Measurements from ENCODE around the gene POLD1.

The POLD1 gene

DNA sequence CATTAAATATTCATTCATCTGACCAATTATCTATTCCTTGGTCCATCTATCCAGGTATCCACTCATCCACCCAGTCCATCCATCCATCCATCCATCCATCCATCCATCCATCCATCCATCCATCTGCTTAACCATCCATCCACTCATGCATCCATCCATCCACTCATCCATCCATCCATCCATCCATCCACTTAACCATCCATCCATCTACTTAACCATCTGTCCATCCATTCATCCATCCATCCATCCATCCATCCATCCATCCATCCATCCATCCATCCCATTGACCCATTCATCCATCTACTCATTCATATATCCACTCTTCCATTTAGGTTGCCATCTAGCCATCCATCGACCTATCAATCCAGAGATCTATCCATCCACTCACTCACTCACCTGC lies 59.9 kb downstream of the POLD1 start:
- DNase-seq, result no peak

DNA sequence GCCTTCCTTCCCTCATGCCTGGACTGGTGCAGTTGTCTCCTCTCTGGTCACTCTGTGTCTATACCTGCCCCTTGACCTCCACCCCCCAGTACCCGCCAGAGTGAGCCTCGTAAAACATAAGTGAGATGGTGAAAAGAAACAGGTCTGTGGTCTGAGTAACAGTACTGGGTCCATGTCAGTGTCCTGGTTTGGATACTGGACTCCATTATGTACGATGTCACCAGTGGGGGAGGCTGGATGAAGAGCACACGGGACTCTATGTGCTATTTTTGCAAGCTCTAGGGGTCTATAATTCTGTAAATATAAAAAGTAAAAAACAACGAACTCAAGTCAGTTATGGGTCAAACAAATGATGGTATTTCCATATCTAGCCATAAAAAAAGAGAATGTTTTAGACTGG lies 62.9 kb downstream of the POLD1 start:
- DNase-seq, result no peak

DNA sequence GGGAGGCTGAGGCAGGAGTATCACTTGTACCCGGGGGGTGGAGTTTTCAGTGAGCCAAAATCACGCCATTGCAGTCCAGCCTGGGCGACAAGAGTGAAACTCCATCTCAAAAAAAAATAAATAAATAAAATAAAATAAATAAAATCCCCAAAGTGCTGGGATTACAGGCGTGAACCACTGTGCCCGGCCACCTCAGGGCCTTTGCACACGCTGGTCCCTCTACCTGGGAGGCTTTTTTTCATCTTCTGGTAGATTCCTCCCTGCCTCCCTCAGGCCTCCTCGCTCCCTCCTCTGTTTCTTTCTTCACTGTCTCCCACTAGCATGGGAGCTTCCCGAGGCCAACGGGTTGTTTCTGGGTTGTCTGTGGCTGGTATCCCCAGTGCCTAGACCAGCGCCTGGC lies 63.6 kb downstream of the POLD1 start:
- no peak for DNase-seq

DNA sequence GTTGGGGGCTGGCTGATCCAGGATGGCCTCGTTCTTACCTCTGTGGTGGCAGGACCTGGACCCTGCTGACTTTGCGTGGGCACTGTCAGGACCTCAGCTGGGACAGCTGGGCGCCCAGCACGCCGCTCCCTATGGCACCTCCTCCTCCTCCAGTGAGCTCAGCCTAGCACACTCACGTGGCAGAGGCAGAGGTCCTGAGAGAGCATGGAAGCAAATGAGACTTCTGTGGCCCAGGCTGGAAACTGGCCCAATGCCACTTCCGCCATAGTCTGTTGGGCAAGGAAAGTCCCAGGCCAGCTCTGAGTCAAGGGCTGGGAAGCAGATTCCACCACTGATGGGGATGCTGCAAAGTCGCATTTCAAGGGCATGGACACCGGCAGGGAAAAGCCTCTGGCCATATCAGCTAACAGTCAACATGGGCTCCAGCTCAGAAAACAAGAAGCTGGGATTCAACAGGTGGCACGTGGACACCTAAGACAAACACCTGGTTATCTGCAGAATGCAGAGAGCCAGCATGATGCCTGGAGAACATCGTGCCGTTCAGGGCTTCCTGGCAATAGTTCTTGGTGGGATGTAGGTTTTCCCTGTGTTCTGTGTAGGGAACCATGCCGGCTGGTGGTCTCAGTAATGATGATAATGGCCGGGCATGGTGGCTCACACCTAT lies 65.2 kb downstream of the POLD1 start:
- no peak for DNase-seq

DNA sequence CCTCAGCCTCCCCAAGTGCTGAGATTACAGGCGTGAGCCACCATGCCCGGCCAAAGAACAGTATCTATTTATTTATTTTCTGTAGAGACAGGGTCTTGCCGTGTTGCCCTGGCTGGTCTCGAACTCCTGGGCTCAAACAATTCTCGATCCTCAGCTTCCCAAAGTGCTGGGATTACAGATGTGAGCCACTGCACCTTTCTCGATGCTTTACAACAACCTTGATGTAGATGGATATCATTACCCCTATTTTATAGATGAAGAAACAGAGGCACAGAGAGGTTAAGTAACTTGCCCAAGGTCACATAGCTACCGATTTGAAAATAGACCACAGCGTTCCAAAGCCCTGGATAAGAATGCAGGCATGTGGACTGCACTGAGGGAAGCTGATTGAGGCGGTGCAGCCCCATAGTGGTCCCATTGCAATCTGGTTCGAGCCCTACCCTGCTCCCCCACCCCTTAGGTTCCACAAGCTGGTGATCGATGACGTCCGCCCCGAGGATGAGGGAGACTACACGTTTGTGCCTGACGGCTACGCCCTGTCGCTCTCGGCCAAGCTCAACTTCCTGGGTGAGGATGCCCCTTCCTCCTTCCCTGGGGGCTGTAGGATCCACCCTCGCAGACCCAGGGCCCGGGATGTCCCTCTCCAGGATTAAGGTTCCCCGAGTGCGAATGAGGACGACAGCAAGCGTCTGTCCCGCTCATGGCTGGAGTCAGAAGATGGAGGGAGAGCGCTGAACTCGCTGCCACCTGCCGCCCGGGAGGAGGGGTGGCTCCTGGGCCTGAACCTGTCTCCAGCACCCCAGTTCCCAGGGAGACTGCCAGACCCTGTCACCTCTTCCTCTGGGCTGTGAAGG lies 66.4 kb downstream of the POLD1 start:
- no peak for DNase-seq

DNA sequence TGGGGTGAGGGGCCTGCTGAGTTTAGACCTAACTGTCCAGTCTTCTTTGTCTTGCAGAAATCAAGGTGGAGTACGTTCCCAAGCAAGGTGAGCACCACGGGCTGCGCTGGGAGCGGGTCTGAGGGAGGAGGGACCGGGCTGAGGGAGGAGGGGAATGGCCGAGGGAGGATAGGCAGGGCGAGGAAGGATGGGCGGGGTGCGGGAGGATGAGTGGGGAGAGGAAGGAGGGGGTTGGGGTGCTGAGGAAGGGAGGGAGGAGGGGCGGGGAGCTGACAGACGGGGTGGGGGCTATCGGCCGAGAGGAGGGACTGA lies 67.0 kb downstream of the POLD1 start:
- no peak for DNase-seq

DNA sequence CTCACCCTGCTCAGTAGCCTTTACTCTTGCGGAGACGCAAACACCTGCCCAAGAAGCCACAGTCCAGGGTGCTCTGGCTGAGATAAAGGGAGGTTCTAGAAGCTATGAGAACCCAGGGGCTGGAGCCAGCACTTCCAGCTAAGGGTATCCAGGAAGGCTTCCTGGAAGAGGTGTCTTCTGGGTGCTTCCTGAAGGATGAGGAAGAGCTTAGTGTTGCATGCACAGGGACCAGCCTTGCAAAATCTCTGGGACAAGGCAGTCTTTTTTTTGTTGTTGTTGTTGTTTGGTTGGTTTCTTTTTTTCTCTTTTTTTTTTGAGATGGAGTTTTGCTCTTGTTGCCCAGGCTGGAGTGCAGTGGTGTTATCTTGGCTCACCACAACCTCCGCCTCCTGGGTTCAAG lies 69.1 kb downstream of the POLD1 start:
- DNase-seq, result no peak

DNA sequence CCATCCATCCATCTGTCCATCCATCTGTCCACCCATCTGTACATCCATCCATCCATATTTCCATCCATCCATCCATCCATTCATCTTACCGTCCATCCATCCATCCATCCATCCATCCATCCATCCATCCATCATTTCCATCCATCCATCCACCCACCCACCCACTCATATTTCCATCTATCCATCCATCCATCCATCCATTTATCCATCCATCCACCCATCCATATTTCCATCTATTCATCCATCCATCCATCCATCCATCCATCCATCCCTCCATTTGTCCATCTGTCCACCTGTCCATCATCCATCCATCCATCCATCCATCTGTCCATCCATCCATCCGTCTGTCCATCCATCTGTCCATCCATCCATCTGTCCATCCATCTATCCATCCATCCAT lies 71.8 kb downstream of the POLD1 start:
- no peak for DNase-seq

DNA sequence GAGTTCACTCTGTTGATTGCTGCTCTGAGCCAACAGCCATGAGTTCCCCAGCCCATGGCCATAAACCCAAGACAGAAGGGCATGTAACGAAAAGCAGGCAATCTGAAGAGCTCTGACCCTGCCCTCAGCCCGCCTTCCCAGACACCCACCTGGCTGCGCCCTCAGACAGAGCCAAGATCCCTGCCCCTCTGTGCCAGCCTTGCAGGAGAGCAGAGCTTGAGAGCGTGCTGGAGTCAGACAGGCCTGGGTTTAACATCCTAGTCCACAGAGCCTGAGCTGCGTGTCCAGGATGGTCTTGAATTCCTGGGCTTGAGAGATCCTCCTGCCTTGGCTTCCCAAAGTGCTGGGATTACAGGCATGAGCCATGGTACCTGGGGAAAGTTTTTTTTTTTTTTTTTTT lies 73.2 kb downstream of the POLD1 start:
- no peak for DNase-seq

DNA sequence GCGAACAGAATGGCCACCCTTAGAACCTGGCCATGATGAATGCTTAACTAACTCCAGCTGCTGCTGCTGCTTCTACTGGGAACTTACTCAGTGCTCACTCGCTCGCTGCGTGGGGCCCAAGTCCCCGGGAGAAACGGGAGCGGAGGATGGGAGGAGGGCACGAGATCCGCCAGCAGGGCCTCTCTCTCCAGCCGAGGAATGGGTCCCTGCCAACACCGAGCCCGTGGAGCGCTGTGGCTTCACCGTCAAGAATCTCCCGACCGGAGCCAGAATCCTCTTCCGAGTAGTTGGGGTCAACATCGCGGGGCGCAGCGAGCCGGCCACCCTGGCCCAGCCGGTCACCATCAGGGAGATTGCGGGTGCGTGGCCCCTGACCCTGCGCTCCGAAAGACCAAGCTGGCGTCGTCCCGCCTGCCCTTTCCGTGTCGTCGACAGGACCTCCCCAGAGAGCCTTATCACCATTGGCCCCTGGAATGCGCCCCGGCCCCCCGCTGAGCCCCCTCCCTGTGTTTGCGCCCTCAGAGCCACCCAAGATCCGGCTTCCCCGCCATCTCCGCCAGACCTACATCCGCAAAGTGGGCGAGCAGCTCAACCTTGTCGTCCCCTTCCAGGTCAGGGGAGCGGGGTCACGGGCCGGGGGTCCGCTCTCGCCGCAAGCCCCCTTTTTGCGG lies 74.4 kb downstream of the POLD1 start:
- DNase-seq, result no peak

DNA sequence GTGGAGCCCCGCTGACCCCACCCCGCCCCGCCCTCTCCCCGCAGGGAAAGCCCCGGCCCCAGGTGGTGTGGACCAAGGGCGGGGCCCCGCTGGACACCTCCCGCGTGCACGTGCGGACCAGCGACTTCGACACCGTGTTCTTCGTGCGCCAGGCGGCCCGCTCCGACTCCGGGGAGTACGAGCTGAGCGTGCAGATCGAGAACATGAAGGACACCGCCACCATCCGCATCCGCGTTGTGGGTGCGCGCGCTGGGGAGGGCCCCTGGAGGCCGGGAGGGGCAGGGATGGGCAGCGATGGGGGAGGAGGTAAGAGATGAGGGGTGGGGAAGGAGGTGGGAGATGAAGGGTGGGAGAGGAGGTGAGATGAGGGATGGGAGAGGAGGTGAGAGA lies 74.9 kb downstream of the POLD1 start:
- no peak for DNase-seq

DNA sequence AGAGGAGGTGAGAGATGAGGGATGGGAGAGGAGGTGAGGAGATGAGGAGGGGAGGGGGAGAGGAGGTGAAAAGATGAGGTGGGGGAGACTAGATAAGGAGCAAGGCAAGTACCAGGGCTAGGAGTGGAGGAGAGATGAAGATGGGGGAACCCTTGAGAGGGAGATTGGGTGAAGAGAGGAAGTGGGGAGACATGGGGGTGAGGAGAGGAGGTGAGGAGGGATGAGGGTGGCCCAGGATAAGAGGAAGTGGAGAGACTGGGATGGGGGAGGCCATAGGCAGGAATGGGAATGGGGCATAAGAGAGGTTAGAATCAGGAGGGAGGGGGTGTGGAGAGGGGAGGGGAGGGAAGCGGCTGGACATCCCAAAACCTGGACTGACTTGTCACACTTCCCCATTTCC lies 75.5 kb downstream of the POLD1 start:
- DNase-seq, result no peak

DNA sequence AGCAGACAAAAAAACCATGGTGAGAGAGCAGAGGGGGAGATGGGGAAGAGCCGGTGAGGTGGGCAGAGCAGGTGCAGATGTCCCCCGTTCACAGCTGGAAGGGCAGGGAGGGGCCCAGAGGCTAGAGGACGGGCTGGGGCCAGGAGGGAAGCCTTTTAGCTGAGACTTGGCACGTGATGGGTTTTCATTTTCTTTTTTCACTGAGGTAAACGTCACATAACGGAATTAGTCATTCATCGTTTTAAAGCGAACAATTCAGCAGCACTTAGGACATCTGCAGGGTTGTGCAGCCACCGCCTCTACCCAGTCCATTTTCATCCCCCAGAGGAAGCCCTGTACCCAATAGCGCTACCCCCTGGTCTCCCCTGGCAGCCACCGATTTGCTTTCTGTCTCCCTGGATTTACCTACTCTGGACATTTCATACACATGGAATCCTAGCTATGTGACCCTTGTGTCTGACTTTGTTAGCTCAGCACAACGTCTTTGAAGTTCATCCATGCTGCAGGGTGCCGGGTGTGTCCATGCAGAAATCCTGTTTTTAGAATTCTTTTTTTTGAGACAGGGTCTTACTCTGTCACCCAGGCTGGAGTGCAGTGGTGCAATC lies 76.1 kb downstream of the POLD1 start:
- peak; percentile 28 for DNase-seq

DNA sequence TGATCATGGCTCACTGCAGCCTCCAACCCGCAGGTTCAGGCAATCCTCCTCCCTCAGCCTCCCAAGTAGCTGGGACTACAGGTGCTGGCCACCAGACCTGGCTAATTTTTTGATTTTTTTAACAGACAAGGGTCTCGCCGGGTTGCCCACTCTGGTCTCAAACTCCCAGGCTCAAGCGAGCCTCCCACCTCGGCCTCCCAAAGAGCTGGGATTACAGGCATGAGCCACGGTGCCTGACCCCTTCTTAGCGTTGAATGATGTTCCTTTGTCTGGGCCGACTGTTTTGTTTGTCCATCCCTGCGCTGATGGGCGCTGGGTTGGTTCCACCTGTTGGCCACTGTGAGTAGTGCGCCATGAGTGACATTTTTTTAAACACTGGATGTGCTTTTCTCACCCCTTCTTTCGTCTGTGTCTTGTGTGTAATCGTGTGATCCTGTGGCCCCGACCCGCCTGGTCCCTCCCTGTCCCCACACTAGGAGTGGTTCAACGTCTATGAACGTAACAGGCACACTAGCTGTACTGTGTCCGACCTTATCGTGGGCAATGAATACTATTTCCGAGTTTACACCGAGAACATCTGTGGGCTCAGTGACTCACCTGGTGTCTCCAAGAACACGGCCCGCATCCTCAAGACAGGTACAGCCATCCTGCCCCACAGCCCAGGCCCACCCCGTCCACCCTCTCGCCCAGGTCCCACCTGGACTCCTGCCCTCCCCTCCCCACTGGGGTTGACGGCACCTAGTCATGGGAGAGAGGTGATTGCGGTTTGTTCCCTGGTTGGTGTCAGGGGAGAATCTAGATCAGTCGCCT lies 77.1 kb downstream of the POLD1 start:
- peak; percentile 74 for DNase-seq

DNA sequence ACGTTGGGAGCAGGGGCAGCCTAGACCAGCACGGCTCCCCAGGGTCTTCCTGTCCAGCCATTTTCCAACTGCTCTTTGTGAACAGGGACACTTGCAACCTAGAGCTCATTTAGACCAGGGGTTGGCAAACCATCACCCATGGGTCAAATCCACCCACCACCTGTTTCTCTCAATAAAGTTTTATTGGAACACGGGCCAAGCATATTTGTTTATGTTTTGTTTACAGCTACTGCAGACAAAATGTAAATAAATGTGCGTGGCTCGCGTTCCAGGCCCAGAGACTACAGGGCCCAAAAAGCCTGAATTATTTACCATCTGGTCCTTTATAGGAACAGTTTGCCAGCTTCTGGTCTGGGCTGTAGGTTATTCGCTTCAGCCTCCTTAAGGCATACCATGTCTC lies 78.8 kb downstream of the POLD1 start:
- no peak for DNase-seq

DNA sequence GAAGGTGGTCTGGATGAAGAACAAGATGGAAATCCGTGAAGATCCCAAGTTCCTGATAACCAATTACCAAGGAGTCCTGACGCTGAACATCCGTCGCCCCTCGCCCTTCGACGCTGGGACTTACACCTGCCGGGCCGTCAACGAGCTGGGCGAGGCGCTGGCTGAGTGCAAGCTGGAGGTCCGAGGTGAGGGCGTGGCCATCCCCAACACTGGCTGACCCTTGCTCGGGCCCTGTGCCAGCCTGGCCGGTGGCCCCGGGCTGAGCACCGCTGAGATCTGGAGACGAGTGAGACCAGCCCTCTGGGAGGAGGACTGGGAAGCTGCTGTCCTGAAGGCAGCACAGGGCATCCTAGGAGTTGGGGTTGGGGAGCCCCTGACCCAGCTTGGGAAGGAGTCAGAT lies 80.2 kb downstream of the POLD1 start:
- DNase-seq, result no peak

DNA sequence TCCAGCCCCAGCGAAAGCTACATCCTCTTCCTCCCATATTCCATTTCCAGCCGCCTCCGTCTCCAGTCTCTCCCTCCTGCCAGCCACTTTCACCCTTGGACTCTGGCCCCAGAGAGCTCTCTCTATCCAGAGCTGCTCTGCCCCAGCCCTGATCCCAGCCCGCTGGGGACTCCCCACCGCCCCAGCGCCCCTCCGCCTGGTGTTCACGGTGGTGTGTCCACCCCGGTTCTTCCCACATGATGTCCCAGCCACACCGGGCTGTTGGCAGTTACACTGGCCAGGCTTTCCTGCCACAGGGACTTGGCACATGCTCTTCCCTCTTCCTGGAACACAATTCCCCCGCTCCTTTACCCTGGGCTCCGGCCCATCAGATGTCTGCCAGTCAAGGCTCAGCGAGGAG lies 80.9 kb downstream of the POLD1 start:
- DNase-seq, result no peak

DNA sequence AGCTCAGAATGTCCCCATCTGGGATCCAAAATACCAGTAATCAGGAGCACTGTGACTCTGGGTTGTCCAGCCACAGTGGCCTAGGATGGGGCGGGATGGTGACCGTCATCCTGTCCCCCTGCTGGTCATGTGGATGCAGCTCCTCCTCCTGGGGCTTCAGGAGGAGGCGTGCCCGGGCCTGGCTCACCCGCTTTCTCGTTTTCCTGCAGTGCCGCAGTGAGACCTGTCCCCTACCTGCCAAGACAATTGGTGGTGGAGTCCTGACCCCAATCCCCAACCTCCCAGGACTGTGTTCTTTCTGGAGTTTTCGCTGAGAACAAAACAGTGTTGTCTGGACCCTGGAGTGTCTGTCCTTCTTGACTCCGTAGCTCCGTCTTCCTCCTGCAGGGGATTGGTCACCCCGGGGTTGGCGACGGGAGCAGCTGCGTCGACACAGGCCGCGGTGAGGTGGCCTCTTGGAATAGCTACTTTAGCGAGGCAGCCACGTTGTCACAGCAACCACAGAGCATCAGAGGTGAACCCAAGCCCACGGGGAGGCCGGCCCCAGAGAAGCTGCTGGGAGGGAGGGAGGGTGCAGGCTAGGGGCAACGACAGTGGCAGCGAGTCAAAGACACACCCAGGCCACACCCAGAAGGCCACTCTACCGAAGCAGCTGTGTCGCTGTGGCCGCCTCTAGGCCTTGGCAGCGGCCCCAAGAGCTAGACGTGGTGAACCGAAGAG lies 82.0 kb downstream of the POLD1 start:
- no peak for DNase-seq

DNA sequence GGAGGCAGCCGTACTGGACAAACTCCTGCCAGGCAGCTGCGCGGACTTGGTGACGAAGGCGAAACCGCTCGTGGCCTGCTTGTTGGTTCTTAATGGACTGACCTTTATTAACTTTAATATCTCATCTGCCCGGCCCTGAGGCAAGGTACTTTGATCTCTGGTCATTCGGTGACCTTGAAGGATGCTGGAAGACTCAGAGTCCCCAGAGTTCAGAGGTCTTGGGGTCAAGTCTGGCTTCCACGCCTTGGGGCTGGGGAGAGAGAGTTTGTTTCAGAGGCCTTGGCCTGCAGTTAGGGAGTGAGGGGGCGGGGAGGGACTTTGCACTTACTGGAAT lies 82.5 kb downstream of the POLD1 start:
- no peak for DNase-seq

DNA sequence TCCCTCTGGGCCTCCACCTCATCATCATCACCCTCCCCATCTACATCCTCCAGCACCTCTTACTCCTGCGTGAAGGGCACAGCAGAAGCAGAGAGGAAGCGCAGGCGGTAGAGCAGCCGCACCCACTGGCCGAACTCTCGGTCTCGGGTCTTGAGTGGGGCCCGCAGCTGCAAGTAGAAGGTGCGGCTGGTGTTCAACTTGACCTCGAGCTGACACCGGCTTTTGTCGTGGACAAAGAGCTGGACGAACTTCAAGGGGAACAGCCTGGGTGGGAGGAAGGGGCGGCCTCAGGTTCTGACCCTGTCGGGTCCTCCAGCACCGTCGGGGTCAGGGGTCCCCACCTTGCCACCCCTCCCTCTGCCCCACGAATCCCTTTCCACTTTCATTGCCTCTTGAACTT lies 83.4 kb downstream of the POLD1 start:
- no peak for DNase-seq
